Activated CD8-positive, alpha-beta memory T cell treated with anti-CD3 and anti-CD28 coated beads for 24 hours (primary cell): ENCODE data around the gene SEC14L6.
"Not testable (repeated sequence)": the region's sequence is repeated elsewhere in the genome, so short reads cannot be mapped to it uniquely, and the experiment has no call there.

Source experiments
- DNase-seq: peaks from one replicate; pipeline ENCODE4 v3.0.0-alpha.2; 2020

The SEC14L6 gene

DNA sequence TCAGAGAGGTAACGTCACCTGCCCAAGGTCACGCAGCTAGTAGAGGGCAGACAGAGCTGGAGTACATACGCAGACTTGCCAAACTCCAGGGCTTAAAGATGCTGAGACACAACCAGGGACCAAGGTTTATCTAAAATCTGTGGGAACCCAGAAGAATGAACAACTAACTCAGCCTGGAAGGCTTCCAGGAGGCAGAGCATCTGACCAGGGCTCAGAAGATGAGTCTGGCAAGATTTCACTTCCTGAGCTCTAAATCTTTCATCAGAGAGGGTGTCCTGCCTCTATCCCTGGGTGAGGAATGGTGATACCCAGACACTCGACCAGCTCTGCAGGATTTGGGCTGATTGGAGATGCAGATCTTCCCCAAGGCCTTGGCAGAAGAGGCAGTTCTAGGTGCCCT, 18.8 kb upstream of the SEC14L6 start:
- no peak for DNase-seq

- DNase-seq: no peak
These were observed 18.2 kb upstream of the SEC14L6 start for GRCh38 chr22:30564761-30565119.

GRCh38 chr22:30564045-30564760, 17.7 kb upstream of the SEC14L6 start:
- no peak for DNase-seq

DNA sequence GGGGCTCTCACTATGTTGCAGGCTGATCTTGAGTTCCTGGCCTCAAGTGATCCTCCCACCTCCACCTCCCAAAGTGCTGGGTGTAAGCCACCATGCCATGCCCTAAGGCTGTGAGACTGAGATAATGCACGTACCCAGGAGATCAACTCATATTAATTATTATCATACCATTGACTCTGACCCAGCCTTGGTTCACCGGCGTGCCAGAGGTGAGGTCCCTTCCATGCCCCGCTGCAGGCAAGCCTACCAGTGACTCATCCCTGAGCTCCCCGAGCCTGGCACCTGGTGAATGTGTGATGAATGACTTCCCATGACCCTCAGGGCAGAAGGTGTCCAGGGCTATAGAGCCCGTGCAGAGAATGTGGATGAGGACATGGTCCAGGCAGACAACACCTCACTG, 15.8 kb upstream of the SEC14L6 start:
- DNase-seq: no peak

GRCh38 chr22:30561402-30562189, 15.1 kb upstream of the SEC14L6 start:
- DNase-seq: no peak

DNA sequence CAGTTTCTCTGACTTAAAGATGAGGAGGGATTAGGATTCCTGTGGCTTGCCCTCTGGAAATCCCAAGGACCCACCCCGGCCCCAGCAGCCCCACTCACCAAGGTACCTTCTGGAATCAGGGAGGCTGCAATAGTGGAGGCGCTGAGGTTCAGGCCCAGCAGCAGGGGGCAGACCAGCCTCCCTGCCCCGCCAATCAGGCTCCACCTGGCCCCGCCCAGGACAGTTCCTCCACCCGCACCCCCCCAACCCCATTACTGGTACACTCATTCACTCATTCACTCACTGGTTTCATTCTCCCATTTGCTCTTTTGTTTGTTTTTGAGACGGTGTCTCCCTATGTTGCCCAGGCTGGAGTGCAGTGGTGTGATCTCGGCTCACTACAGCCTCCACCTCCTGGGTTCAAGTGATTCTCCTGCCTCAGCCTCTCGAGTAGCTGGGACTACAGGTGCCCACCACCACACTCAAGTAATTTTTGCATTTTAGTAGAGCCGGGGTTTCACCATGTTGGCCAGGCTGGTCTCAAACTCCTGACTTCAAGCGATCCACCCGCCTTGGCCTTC, 14.2 kb upstream of the SEC14L6 start:
- not testable (repeated sequence) for DNase-seq

DNA sequence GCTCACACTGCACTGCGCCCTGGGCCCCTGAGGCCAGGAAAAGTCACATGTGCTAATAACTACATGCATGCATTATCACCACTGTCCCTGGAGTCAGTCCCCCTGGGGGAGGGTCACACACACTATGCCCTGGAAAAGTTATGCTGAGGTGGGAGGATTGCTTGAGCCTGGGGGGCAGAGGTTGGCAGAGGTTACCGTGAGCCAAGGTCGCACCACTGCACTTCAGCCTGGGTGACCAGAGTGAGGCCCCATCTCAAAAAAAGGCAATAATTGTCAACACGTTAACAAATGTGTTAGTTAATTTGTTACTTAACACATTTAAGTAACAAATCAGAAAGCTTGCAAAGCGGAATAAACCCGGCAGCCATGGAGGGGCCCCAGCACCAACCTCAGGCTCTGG, 13.3 kb upstream of the SEC14L6 start:
- DNase-seq: no peak

DNA sequence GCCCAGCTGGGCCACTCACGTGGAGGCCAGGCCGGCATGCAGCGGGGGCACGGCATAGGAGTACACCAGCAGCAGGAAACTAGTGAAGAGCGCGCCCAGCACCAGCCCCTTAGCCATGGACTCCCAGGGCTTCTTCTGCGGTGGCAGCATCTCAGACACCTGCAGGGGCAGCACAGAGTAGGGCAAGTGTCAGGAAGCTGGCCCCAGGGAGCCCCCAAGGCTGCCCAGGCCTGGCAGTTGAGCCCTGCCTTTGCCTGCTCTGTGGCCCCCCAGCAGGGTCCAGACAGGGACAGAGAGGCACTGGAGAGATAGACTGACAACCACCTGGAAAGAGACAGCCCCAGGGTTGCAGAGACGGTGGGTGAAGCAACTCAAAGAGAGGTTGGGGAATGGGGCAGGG, 10.7 kb upstream of the SEC14L6 start:
- no peak for DNase-seq

DNA sequence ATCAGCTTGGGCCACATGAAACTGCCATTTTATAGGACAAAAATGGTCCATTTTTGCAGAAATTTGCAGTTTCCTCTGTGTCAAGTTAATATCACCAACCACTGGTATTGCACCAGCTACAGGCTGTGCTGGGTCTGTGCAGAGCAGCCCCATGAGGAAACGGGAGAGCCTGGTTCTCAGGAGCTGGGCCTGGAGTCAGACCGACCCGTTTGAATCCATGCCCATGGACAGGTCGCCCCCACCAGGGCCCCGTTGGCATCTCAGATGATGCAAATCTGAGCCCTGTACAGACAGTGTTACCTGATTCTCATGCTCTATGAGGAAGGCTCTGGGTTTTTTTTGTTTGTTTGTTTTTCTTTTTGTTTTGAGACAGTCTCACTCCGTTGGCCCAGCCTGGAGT, 9.8 kb upstream of the SEC14L6 start:
- DNase-seq: no peak

DNA sequence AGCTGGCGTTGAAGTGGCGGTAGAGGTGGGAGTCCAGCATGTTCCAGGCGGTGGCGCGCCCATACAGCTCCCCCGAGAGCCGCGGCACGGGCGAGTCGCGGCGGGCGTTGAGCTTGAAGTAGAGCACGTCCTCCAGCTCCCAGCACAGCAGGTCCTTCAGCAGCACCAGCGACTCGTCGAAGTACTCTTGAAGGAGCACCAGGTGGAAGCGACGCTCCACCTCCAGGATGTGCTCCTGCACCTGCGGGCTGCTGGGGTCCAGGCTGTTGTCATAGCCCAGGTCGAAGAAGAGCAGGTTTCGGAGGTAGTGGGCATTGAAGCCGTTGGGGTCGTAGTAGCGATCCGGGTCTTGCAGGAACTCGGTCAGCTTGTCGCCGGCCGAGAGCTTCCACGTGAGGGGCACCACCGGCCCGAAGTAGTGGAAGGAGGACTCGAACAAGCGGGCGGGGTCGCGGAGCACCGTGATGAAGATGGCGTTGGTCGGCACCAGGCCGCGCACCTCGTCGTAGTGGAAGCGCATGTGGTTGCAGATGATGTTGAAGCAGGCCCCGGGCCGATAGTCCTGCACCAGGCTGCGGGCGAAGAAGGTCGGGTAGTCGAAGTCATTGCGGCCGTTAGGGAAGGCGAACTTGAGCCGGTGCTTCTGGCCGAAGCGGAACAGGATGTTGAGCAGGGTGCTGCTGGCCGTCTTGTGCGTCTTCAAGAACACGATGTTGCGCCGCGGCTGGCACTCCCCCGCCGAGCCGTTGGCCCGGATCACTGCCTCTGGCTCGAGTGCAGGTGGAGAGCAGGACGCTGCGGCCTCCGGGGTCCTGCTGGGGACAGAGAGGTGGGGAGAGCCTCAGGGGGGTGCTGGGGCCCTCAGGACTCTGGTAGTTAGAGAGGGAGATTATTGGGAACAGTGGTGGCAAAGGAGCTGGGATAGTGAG, 9.0 kb upstream of the SEC14L6 start:
- no peak for DNase-seq

- no peak for DNase-seq
These were observed 7.4 kb upstream of the SEC14L6 start for GRCh38 chr22:30553971-30554370.

DNA sequence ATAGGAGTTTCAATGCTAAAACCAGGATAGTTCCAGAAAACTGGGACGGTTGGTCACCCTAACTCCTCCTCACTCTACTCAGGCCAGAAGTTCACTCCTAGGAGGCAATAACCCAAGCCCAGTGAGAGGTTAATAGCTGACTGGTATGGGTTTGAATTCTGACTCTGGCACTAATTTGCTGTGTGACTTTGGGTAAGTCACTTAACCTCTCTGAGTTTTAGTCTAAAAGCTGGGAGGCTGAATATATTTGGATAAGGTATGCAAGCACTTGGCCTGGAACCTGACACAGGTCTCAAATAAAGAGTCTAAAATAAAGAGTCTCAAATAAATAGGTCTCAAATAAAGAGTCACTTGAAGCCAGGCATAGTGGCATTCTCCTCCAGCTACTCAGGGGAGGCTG, 6.2 kb upstream of the SEC14L6 start:
- DNase-seq: no peak

- not testable (repeated sequence) for DNase-seq
These were observed 5.3 kb upstream of the SEC14L6 start for GRCh38 chr22:30551813-30552212.

- no peak for DNase-seq
These were observed 647 bp upstream of the SEC14L6 start for GRCh38 chr22:30547188-30547587.

DNA sequence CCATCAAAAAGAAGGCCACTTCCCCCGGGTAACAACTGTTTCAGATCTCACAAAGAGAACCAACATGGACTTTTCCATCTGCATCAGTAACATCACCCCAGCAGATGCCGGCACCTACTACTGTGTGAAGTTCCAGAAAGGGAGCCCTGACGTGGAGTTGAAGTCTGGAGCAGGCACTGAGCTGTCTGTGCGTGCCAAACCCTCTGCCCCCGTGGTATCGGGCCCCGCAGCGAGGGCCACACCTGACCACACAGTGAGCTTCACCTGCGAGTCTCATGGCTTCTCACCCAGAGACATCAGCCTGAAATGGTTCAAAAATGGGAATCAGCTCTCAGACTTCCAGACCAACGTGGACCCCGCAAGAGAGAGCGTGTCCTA, 3.7 kb downstream of the SEC14L6 start:
- DNase-seq: no peak

- no peak for DNase-seq
These were observed 4.4 kb downstream of the SEC14L6 start for GRCh38 chr22:30541961-30542810.

DNA sequence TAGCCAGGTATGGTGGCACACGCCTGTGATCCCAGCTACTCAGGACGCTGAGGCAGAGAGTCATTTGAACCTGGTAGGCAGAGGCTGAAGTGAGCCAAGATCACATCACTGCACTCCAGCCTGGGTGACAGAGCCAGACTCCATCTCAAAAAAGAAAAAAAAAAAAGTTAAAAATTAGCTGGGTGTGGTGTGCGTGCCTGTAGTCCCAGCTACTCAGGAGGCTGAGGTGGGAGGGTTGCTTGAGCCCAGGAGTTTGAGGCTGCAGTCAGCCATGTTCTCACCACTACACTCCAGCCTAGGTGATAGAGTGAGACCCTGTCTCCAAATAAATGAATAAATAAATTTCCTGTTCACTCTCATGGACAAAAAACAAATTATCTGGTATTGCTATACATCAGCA, 5.0 kb downstream of the SEC14L6 start:
- not testable (repeated sequence) for DNase-seq

GRCh38 chr22:30539368-30539767, 7.2 kb downstream of the SEC14L6 start:
- DNase-seq: no peak

GRCh38 chr22:30538280-30538679, 8.3 kb downstream of the SEC14L6 start:
- DNase-seq: no peak

- DNase-seq: no peak
These were observed 9.3 kb downstream of the SEC14L6 start for GRCh38 chr22:30537083-30537731.

GRCh38 chr22:30535182-30535581, 11.4 kb downstream of the SEC14L6 start:
- no peak for DNase-seq
